DMS153 treated with DMSO at 0.1 percent for 48 hours (cell line): ENCODE measurements around the gene C6orf163.

Experiments used
- DNase-seq: peaks from one replicate; lab custom pipeline; 2025; ENCODE audit not compliant: unreplicated experiment; lab: John Stamatoyannopoulos, UW

Gene C6orf163

DNA sequence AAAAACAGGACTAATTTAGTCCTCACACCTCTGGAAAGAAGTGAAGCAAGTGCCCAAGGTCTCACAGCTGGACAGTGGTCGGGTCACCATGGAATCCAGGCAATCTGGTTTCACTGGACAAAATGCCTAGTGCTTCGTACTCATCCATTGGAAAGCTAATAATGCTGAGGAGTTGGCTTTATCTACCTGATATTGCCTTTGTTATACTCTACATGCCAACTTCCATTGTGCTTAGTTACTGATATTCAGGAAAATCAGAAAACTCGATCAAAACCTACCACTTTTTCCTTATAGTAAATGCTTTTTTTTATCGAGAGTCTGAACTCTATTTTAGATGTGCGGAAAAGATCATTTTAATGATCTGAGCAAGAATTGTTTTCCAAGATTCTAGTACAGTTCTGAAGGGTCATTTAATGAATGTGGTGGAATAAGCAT lies 64.1 kb downstream of the C6orf163 start:
- DNase-seq = peak; percentile 98
